HepG2 (cell line): ENCODE data around the gene NUDT6. TPM values are rescaled to one million over a fixed set of nuclear protein-coding genes. Genes with fewer than 3 reads are reported as not detected.

Source experiments
- ATAC-seq: fragments of 200-7000 bp; cut with Tn5 transposase; 3 replicates; pipeline ENCODE4 v1.9.1; 2020; ENCODE audit warnings: mild to moderate bottlenecking, moderate library complexity
- BruUV-seq: library from RNA; stranded (reverse); fragments of 400-500 nt; replicated peaks from 2 replicates; lab custom pipeline; 2021; lab: Mats Ljungman, UMichigan
- CTCF ChIA-PET: fragments of 300-600 bp; formaldehyde crosslinking; extraction: SDS; loops from one replicate; lab custom pipeline; 2021; ENCODE audit warnings: low total read pairs, inconsistent platforms, low intra/inter-chr PET ratio; lab: Yijun Ruan, JAX
- POLR2A ChIA-PET: fragments of 350-600 bp; sonication (Branson Sonifier 250); formaldehyde crosslinking; loops from one replicate; lab custom pipeline; 2020; ENCODE audit warnings: antibody characterized with exemption, inconsistent platforms; lab: Yijun Ruan, JAX
- DNase-seq: peaks from one replicate; pipeline ENCODE4 v3.0.0-alpha.2; 2015; ENCODE audit warnings: low spot score
- FAIRE-seq: peaks from 3 replicates; lab custom pipeline; 2011; peaks lifted over from hg19 to GRCh38; lab: Jason Lieb, UNC
- H2AFZ ChIP-seq: one replicate; pipeline ENCODE4 v1.6.1; 2011; ENCODE audit warnings: low read length, inconsistent platforms
- H3K27ac ChIP-seq: fragments of 300-600 bp; 3 replicates; pipeline ENCODE4 v1.8.0; 2011; ENCODE audit warnings: mixed run types, mild to moderate bottlenecking, mixed read lengths, low read length, inconsistent platforms; ENCODE audit not compliant: insufficient read depth; ENCODE audit errors: extremely low read length
- H3K27me3 ChIP-seq, 2 experiments: fragments of 200-600 bp in 1 of 2; 2 replicates in 1 of 2; 3 replicates in 1 of 2; pipeline versions ENCODE4 v1.6.0 to v1.8.0; 2011; ENCODE audit warnings: low read length in 2 of 2, mild to moderate bottlenecking in 2 of 2, moderate library complexity in 2 of 2, inconsistent platforms in 1 of 2; ENCODE audit not compliant: insufficient read depth in 2 of 2, control insufficient read depth in 1 of 2
- H3K36me3 ChIP-seq, 2 experiments: fragments of 200-600 bp in 1 of 2; replicated peaks in 1 of 2; 2 replicates in 1 of 2; 3 replicates in 1 of 2; pipeline versions ENCODE4 v1.5.1 to v1.8.0; 2011; ENCODE audit warnings: low read length in 2 of 2, inconsistent platforms in 1 of 2; ENCODE audit not compliant: insufficient read depth in 2 of 2, control insufficient read depth in 1 of 2
- H3K4me1 ChIP-seq: 2 replicates; pipeline ENCODE4 v1.5.1; 2012; ENCODE audit warnings: low read length, inconsistent platforms; ENCODE audit not compliant: insufficient read depth
- H3K4me2 ChIP-seq: 2 replicates; pipeline ENCODE4 v1.6.0; 2011; ENCODE audit warnings: low read depth, low read length, inconsistent platforms
- H3K4me3 ChIP-seq, 3 experiments: fragments of 200-600 bp in 1 of 3; sonication (generic), shearing (Covaris generic) in 1 of 3; replicated peaks in 1 of 3; 2 replicates each; pipeline ENCODE4 v1.5.1; 2011 to 2016; ENCODE audit warnings: low read length in 3 of 3, inconsistent platforms in 2 of 3, low read depth in 2 of 3, mild to moderate bottlenecking in 2 of 3, control low read depth in 1 of 3, mixed read lengths in 1 of 3; ENCODE audit not compliant: insufficient read depth in 1 of 3
- H3K79me2 ChIP-seq: one replicate; pipeline ENCODE4 v1.6.1; 2011; ENCODE audit warnings: low read length, inconsistent platforms; ENCODE audit not compliant: insufficient read depth
- H3K9ac ChIP-seq: 2 replicates; pipeline ENCODE4 v1.6.0; 2011; ENCODE audit warnings: mild to moderate bottlenecking, low read depth, low read length, inconsistent platforms; ENCODE audit not compliant: insufficient read depth
- H3K9me3 ChIP-seq: 2 replicates; pipeline ENCODE4 v1.5.1; 2012; ENCODE audit warnings: mild to moderate bottlenecking, low read length
- H4K20me1 ChIP-seq: 2 replicates; pipeline ENCODE4 v1.6.0; 2011; ENCODE audit warnings: inconsistent platforms, mild to moderate bottlenecking, low read length, moderate library complexity; ENCODE audit not compliant: insufficient read depth
- ASH2L ChIP-seq: fragments of 300-600, 200-600 bp; sonication (generic); IDR thresholded peaks from 2 replicates; pipeline ENCODE4 v1.7.0; 2017; ENCODE audit warnings: low read depth, mild to moderate bottlenecking, moderate library complexity, mixed read lengths, low read length; ENCODE audit not compliant: insufficient read length
- CENPT ChIP-seq: sonication (generic); formaldehyde crosslinking; IDR thresholded peaks from 2 replicates; pipeline ENCODE4 v1.8.0; 2022; ENCODE audit warnings: low read depth, mild to moderate bottlenecking, moderate library complexity, missing genetic modification reagents
- FLYWCH1 ChIP-seq: sonication (generic); formaldehyde crosslinking; IDR thresholded peaks from 2 replicates; pipeline ENCODE4 v1.8.1; 2023; ENCODE audit warnings: mild to moderate bottlenecking, missing genetic modification reagents
- HIVEP1 ChIP-seq: sonication (generic); formaldehyde crosslinking; IDR thresholded peaks from 2 replicates; pipeline ENCODE4 v1.4.0; 2020; ENCODE audit warnings: mild to moderate bottlenecking, missing genetic modification reagents
- KDM6A ChIP-seq: IDR thresholded peaks from 2 replicates; pipeline ENCODE4 v1.6.1; 2016; ENCODE audit warnings: low read depth
- MLLT10 ChIP-seq: sonication (generic); formaldehyde crosslinking; IDR thresholded peaks from 2 replicates; pipeline ENCODE4 v1.4.0; 2020; ENCODE audit warnings: missing genetic modification reagents
- NAIF1 ChIP-seq: sonication (generic); formaldehyde crosslinking; IDR thresholded peaks from 2 replicates; pipeline ENCODE4 v1.5.0; 2020; ENCODE audit warnings: mild to moderate bottlenecking, missing genetic modification reagents, borderline replicate concordance
- NRL ChIP-seq: sonication (generic); formaldehyde crosslinking; IDR thresholded peaks from 2 replicates; pipeline ENCODE4 v1.5.0; 2020; ENCODE audit warnings: missing genetic modification reagents, mild to moderate bottlenecking, moderate library complexity, borderline replicate concordance
- RAD21 ChIP-seq: fragments of 450-650 bp; formaldehyde crosslinking; IDR thresholded peaks from 2 replicates; pipeline ENCODE4 v1.5.0; 2020; ENCODE audit warnings: mild to moderate bottlenecking
- TP53 ChIP-seq: sonication (generic); formaldehyde crosslinking; conservative IDR thresholded peaks from 2 replicates; pipeline ENCODE4 v1.4.0; 2020; ENCODE audit warnings: missing genetic modification reagents
- ZBTB21 ChIP-seq: sonication (generic); formaldehyde crosslinking; IDR thresholded peaks from 2 replicates; pipeline ENCODE4 v1.4.0; 2020; ENCODE audit warnings: missing genetic modification reagents
- ZNF205 ChIP-seq: IDR thresholded peaks from 2 replicates; pipeline ENCODE4 v1.6.1; 2018; ENCODE audit warnings: missing biosample characterization, missing genetic modification reagents
- ZNF317 ChIP-seq: sonication (generic); formaldehyde crosslinking; IDR thresholded peaks from 2 replicates; pipeline ENCODE4 v1.5.0; 2020; ENCODE audit warnings: mild to moderate bottlenecking, missing genetic modification reagents
- ZNF496 ChIP-seq: sonication (generic); formaldehyde crosslinking; IDR thresholded peaks from 2 replicates; pipeline ENCODE4 v1.8.1; 2023; ENCODE audit warnings: mild to moderate bottlenecking, moderate library complexity, missing genetic modification reagents; ENCODE audit not compliant: insufficient replicate concordance
- ZNF7 ChIP-seq: IDR thresholded peaks from 2 replicates; pipeline ENCODE4 v1.6.1; 2016; ENCODE audit warnings: missing biosample characterization, missing genetic modification reagents
- WGBS: methylation state at CpG from one replicate; pipeline ENCODE4 v1.1.6; 2017; ENCODE audit warnings: low lambda C conversion rate; 5-methylcytosine and 5-hydroxymethylcytosine counted together
- in situ Hi-C: cut with HindIII; loops from 2 replicates; pipeline ENCODE4 v1.10.0; 2017; ENCODE audit warnings: low pct_unique_long_range_greater_than_20kb; ENCODE audit not compliant: extremely low pct_ligation_motif_present
- intact Hi-C: fragments of 100-400 bp; cut with micrococcal nuclease; formaldehyde crosslinking; loops from one replicate; pipeline ENCODE4 v1.10.0; 2022; ENCODE audit not compliant: unreplicated experiment
- polyA plus RNA-seq, 8 experiments: library from polyadenylated mRNA; depleted of rRNA in 3 of 8; stranded (reverse) in 7 of 8; unstranded in 1 of 8; fragments of >200 nt; fragmentation: Illumina TruSeq in 4 of 8; extraction: Trizol in 4 of 8; gene quantifications; 2 replicates each; pipeline versions ENCODE4 v1.2.1 to v1.2.3, GENCODE V29; 2011 to 2016; ENCODE audit warnings: low read depth in 4 of 8, missing spikeins in 1 of 8, mixed read lengths in 1 of 8; ENCODE audit not compliant: insufficient read depth in 1 of 8
- total RNA-seq, 5 experiments: library from RNA; depleted of rRNA; stranded (reverse); fragments of >200 nt; fragmentation: Illumina TruSeq; extraction: Trizol; gene quantifications; 2 replicates each; pipeline ENCODE4 v1.2.3, GENCODE V29; 2016; ENCODE audit warnings: low read depth in 1 of 5
- TF ChIP-seq, protein P1 (sequence below), 2 experiments: sonication (generic) in 1 of 2; formaldehyde crosslinking in 1 of 2; IDR thresholded peaks; 2 replicates each; pipeline versions ENCODE4 v1.4.0 to v1.6.1; 2018 to 2020; ENCODE audit warnings: missing genetic modification reagents in 2 of 2, borderline replicate concordance in 1 of 2, low read depth in 1 of 2, mild to moderate bottlenecking in 1 of 2, missing biosample characterization in 1 of 2

The NUDT6 gene
- total and polyA plus RNA-seq, 2 of the 13 experiments (the other 11 are each of a cell fraction or from before 2014, with no cell fraction given) = 4.8 to 8.3 TPM

GRCh38 chr4:122890147-122890795, 32.1 kb downstream of the NUDT6 start:
- H3K27me3 ChIP-seq = no peaks in the 10 kb centered on the region
- DNase-seq = no peak
- H2AFZ ChIP-seq = no peak overlapping the region
- in situ Hi-C loops (no loop called here), intact Hi-C loops (no loop called here)
- H3K9me3 ChIP-seq = no peaks in the 10 kb centered on the region
- no peaks in the 10 kb centered on the region for H3K79me2 ChIP-seq
- CTCF ChIA-PET = no interaction called here
- H3K4me3 ChIP-seq = no peak overlapping the region
- no peaks in the 10 kb centered on the region for H3K4me1 ChIP-seq
- H4K20me1 ChIP-seq = no peaks in the 10 kb centered on the region
- H3K27ac ChIP-seq = no peak overlapping the region
- H3K36me3 ChIP-seq = 0 out of 5 replicates have a peak, but pooled peaks cover 0 to 7% of the 10 kb centered on the region in 2 experiments
- H3K9ac ChIP-seq = no peak overlapping the region
- POLR2A ChIA-PET = no interaction called here
- no TSS peak for BruUV-seq
- H3K4me2 ChIP-seq = no peak overlapping the region
- FAIRE-seq = no peak
- ATAC-seq = no peak
- 80% methylated on average over 2 of the region's 2 CpGs for WGBS
- TF ChIP-seq RAD21 (CRISPR knock-in tag) (no peak), ASH2L (no peak), FLYWCH1 (CRISPR knock-in tag) (no peak), ZNF496 (CRISPR knock-in tag) (no peak), CENPT (CRISPR knock-in tag) (no peak), ZNF7 (CRISPR knock-in tag) (no peak), MLLT10 (no peak), ZBTB21 (CRISPR knock-in tag) (no peak), KDM6A (CRISPR knock-in tag) (no peak), HIVEP1 (CRISPR knock-in tag) (no peak), TP53 (CRISPR knock-in tag) (no peak), NRL (CRISPR knock-in tag) (no peak), ZNF317 (CRISPR knock-in tag) (no peak), ZNF205 (no peak), NAIF1 (no peak)
- TF ChIP-seq, protein P1, sequence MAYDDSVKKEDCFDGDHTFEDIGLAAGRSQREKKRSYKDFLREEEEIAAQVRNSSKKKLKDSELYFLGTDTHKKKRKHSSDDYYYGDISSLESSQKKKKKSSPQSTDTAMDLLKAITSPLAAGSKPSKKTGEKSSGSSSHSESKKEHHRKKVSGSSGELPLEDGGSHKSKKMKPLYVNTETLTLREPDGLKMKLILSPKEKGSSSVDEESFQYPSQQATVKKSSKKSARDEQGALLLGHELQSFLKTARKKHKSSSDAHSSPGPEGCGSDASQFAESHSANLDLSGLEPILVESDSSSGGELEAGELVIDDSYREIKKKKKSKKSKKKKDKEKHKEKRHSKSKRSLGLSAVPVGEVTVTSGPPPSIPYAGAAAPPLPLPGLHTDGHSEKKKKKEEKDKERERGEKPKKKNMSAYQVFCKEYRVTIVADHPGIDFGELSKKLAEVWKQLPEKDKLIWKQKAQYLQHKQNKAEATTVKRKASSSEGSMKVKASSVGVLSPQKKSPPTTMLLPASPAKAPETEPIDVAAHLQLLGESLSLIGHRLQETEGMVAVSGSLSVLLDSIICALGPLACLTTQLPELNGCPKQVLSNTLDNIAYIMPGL (CRISPR knock-in tag; IDR thresholded peaks at IDR 0.05; ENCODE audit: borderline replicate concordance in 1 of 2, low read depth in 1 of 2) = no peak
